ENCODE data around the gene PLAU. TPM values are rescaled to one million over a fixed set of nuclear protein-coding genes. Genes with fewer than 3 reads are reported as not detected.

The PLAU gene
- total and polyA plus RNA-seq, 2 donors (not counting 1 experiment from before 2014, with no cell fraction given), result 93.6 to 98.9 TPM

- H3K9ac ChIP-seq (ENCODE audit: insufficient read depth, low read length), result no peak overlapping the region
- peaks cover 5% of the 10 kb centered on the region for H3K36me3 ChIP-seq (ENCODE audit: control insufficient read depth, insufficient read depth, low read length)
- H4K20me1 ChIP-seq (ENCODE audit: control insufficient read depth, extremely low read depth, insufficient read depth, low read length), result peaks cover 2% of the 10 kb centered on the region
- no peak overlapping the region for H3K4me2 ChIP-seq (ENCODE audit: extremely low read depth, insufficient read depth, low read length)
- H3K27me3 ChIP-seq (ENCODE audit: control insufficient read depth, insufficient read depth, low read length), result no peaks in the 10 kb centered on the region
- H3K79me2 ChIP-seq (ENCODE audit: control insufficient read depth, insufficient read depth, low read length), result peaks cover 10% of the 10 kb centered on the region
- TF ChIP-seq EZH2 (IDR thresholded peaks at IDR 0.05; ENCODE audit: low read length, missing control alignments), result no peak
- peak; percentile 22 to 30 for TF ChIP-seq CTCF (conservative IDR thresholded peaks at IDR 0.05 in 1 of 2, IDR thresholded peaks at IDR 0.05 in 1 of 2; ENCODE audit: low read depth in 1 of 2, low read length in 2 of 2)
- no peak for DNase-seq (ENCODE audit: low read depth in 2 of 2)
- no peak overlapping the region for H2AFZ ChIP-seq (ENCODE audit: low read length)
- H3K9me3 ChIP-seq (ENCODE audit: control insufficient read depth, insufficient read depth, low read depth, low read length), result no peaks in the 10 kb centered on the region
- peaks cover 6% of the 10 kb centered on the region for H3K4me1 ChIP-seq (ENCODE audit: control insufficient read depth, extremely low read depth, insufficient read depth, low read length)
- H3K4me3 ChIP-seq (replicated peaks in 1 of 4; ENCODE audit: control extremely low read depth in 1 of 4, insufficient read depth in 1 of 4, low read depth in 3 of 4, low read length in 4 of 4), result peak overlapping the region in 1 of 4 experiments; percentile 65
- H3K27ac ChIP-seq (ENCODE audit: insufficient read depth, low read length), result no peak overlapping the region
Measured at GRCh38 chr10:73872190-73872710, 38.7 kb upstream of the PLAU start.

- no peak overlapping the region for H2AFZ ChIP-seq (ENCODE audit: low read length)
- peaks cover 2% of the 10 kb centered on the region for H4K20me1 ChIP-seq (ENCODE audit: control insufficient read depth, extremely low read depth, insufficient read depth, low read length)
- no peaks in the 10 kb centered on the region for H3K9me3 ChIP-seq (ENCODE audit: control insufficient read depth, insufficient read depth, low read depth, low read length)
- H3K36me3 ChIP-seq (ENCODE audit: control insufficient read depth, insufficient read depth, low read length), result peaks cover 5% of the 10 kb centered on the region
- H3K9ac ChIP-seq (ENCODE audit: insufficient read depth, low read length), result no peak overlapping the region
- no peaks in the 10 kb centered on the region for H3K27me3 ChIP-seq (ENCODE audit: control insufficient read depth, insufficient read depth, low read length)
- H3K4me3 ChIP-seq (replicated peaks in 1 of 4; ENCODE audit: control extremely low read depth in 1 of 4, insufficient read depth in 1 of 4, low read depth in 3 of 4, low read length in 4 of 4), result peak overlapping the region; percentile 42 to 65 (median 48)
- no peak overlapping the region for H3K27ac ChIP-seq (ENCODE audit: insufficient read depth, low read length)
- H3K4me2 ChIP-seq (ENCODE audit: extremely low read depth, insufficient read depth, low read length), result peak overlapping the region; percentile 91
- DNase-seq (ENCODE audit: low read depth in 2 of 2), result no peak
- TF ChIP-seq EZH2 (IDR thresholded peaks at IDR 0.05; ENCODE audit: low read length, missing control alignments), result no peak
- TF ChIP-seq CTCF (conservative IDR thresholded peaks at IDR 0.05 in 1 of 2, IDR thresholded peaks at IDR 0.05 in 1 of 2; ENCODE audit: low read depth in 1 of 2, low read length in 2 of 2), result no peak
- peaks cover 3% of the 10 kb centered on the region for H3K4me1 ChIP-seq (ENCODE audit: control insufficient read depth, extremely low read depth, insufficient read depth, low read length)
- H3K79me2 ChIP-seq (ENCODE audit: control insufficient read depth, insufficient read depth, low read length), result peaks cover 10% of the 10 kb centered on the region
Measured at GRCh38 chr10:73873142-73873837, 37.6 kb upstream of the PLAU start.

- Histone ChIP-seq H3K9ac (ENCODE audit: insufficient read depth, low read length) (no peak overlapping the region), H4K20me1 (ENCODE audit: control insufficient read depth, extremely low read depth, insufficient read depth, low read length) (peaks cover 2% of the 10 kb centered on the region), H3K9me3 (ENCODE audit: control insufficient read depth, insufficient read depth, low read depth, low read length) (no peaks in the 10 kb centered on the region), H2AFZ (ENCODE audit: low read length) (no peak overlapping the region), H3K27me3 (ENCODE audit: control insufficient read depth, insufficient read depth, low read length) (no peaks in the 10 kb centered on the region), H3K79me2 (ENCODE audit: control insufficient read depth, insufficient read depth, low read length) (peaks cover 10% of the 10 kb centered on the region), H3K4me3 (replicated peaks in 1 of 4; ENCODE audit: control extremely low read depth in 1 of 4, insufficient read depth in 1 of 4, low read depth in 3 of 4, low read length in 4 of 4) (peak overlapping the region; percentile 24 to 65 (median 38)), H3K36me3 (ENCODE audit: control insufficient read depth, insufficient read depth, low read length) (peaks cover 3% of the 10 kb centered on the region), H3K4me1 (ENCODE audit: control insufficient read depth, extremely low read depth, insufficient read depth, low read length) (peaks cover 3% of the 10 kb centered on the region), H3K4me2 (ENCODE audit: extremely low read depth, insufficient read depth, low read length) (no peak overlapping the region), H3K27ac (ENCODE audit: insufficient read depth, low read length) (no peak overlapping the region)
- TF ChIP-seq EZH2 (IDR thresholded peaks at IDR 0.05; ENCODE audit: low read length, missing control alignments) (no peak), CTCF (conservative IDR thresholded peaks at IDR 0.05 in 1 of 2, IDR thresholded peaks at IDR 0.05 in 1 of 2; ENCODE audit: low read depth in 1 of 2, low read length in 2 of 2) (no peak)
- no peak for DNase-seq (ENCODE audit: low read depth in 2 of 2)
Measured at GRCh38 chr10:73873838-73874215, 37.1 kb upstream of the PLAU start.
